Activated naive CD4-positive, alpha-beta T cell treated with anti-CD3 and anti-CD28 coated beads, Interleukin-2, amount 10 ng/mL, durations not matched to agents 7 days and 5 days (primary cell): ENCODE data around the gene GTF2F2.
A peak's percentile ranks its signal among the peaks of the same experiment; 100 is the strongest.

ENCODE experiments used
- CTCF ChIA-PET: fragments of 350-600 bp; sonication (Branson Sonifier 250); formaldehyde crosslinking; loops from one replicate; lab custom pipeline; 2021; ENCODE audit warnings: antibody characterized with exemption; lab: Charles Lee
- DNase-seq: peaks from one replicate; pipeline ENCODE4 v3.0.0-alpha.2; 2020
- H3K27ac Mint-ChIP-seq: one replicate; pipeline ENCODE4 v1.8.0; 2021; ENCODE audit warnings: mild to moderate bottlenecking, moderate library complexity, mixed read lengths
- H3K27me3 Mint-ChIP-seq: one replicate; pipeline ENCODE4 v1.8.0; 2021; ENCODE audit warnings: mild to moderate bottlenecking, mixed read lengths
- H3K36me3 Mint-ChIP-seq: one replicate; pipeline ENCODE4 v1.8.0; 2021; ENCODE audit warnings: mixed read lengths
- H3K4me1 Mint-ChIP-seq: one replicate; pipeline ENCODE4 v1.8.0; 2021; ENCODE audit warnings: mixed read lengths
- H3K4me3 Mint-ChIP-seq: one replicate; pipeline ENCODE4 v1.8.0; 2021; ENCODE audit warnings: mild to moderate bottlenecking, moderate library complexity, mixed read lengths
- H3K9me3 Mint-ChIP-seq: one replicate; pipeline ENCODE4 v1.8.0; 2021; ENCODE audit warnings: mixed read lengths

The GTF2F2 gene

GRCh38 chr13:45119991-45120864 lies at the start of gene GTF2F2:
TSS of gene GTF2F2 (plus strand) at chr13:45120510. CDS start at chr13:45120656, 146 bp downstream.
- Mint-ChIP-seq H3K9me3 (no peaks in the 10 kb centered on the region), H3K36me3 (peaks cover 2% of the 10 kb centered on the region), H3K4me1 (peaks cover 6% of the 10 kb centered on the region), H3K27me3 (no peaks in the 10 kb centered on the region), H3K4me3 (no peak within 1 kb of the TSS), H3K27ac (no peak within 1 kb of the TSS)
- peak; percentile 91 for DNase-seq
- CTCF ChIA-PET = interaction anchor here (1.0 kb wide), 1 partner anchor 187 kb away, joined by 4 read pairs; no protein-coding TSS in a partner anchor

GRCh38 chr13:45073809-45074208 lies 46.5 kb upstream of the GTF2F2 start:
- H3K36me3 Mint-ChIP-seq = no peaks in the 10 kb centered on the region
- H3K4me1 Mint-ChIP-seq = no peaks in the 10 kb centered on the region
- H3K27me3 Mint-ChIP-seq = peaks cover 16% of the 10 kb centered on the region
- no peak overlapping the region for H3K4me3 Mint-ChIP-seq
- no peak overlapping the region for H3K27ac Mint-ChIP-seq
- H3K9me3 Mint-ChIP-seq = no peaks in the 10 kb centered on the region
- CTCF ChIA-PET = no interaction called here
- no peak for DNase-seq

- Mint-ChIP-seq H3K4me3 (no peak overlapping the region), H3K4me1 (no peaks in the 10 kb centered on the region), H3K36me3 (no peaks in the 10 kb centered on the region), H3K27me3 (peaks cover 17% of the 10 kb centered on the region), H3K9me3 (no peaks in the 10 kb centered on the region), H3K27ac (no peak overlapping the region)
- CTCF ChIA-PET = no interaction called here
- no peak for DNase-seq
Observed at GRCh38 chr13:45074721-45075120, 45.6 kb upstream of the GTF2F2 start.

- CTCF ChIA-PET = no interaction called here
- no peak for DNase-seq
- H3K36me3 Mint-ChIP-seq = no peaks in the 10 kb centered on the region
- H3K4me1 Mint-ChIP-seq = no peaks in the 10 kb centered on the region
- H3K27ac Mint-ChIP-seq = no peak overlapping the region
- H3K4me3 Mint-ChIP-seq = no peak overlapping the region
- no peaks in the 10 kb centered on the region for H3K9me3 Mint-ChIP-seq
- peaks cover 22% of the 10 kb centered on the region for H3K27me3 Mint-ChIP-seq
Observed at GRCh38 chr13:45078003-45078402, 42.3 kb upstream of the GTF2F2 start.

GRCh38 chr13:45082964-45083363 lies 37.3 kb upstream of the GTF2F2 start:
- Mint-ChIP-seq H3K27me3 (peaks cover 18% of the 10 kb centered on the region), H3K27ac (no peak overlapping the region), H3K9me3 (no peaks in the 10 kb centered on the region), H3K4me1 (no peaks in the 10 kb centered on the region), H3K4me3 (no peak overlapping the region), H3K36me3 (no peaks in the 10 kb centered on the region)
- DNase-seq = no peak
- CTCF ChIA-PET = no interaction called here

- H3K27ac Mint-ChIP-seq = no peak overlapping the region
- no peak for DNase-seq
- no peaks in the 10 kb centered on the region for H3K4me1 Mint-ChIP-seq
- H3K4me3 Mint-ChIP-seq = no peak overlapping the region
- CTCF ChIA-PET = no interaction called here
- no peaks in the 10 kb centered on the region for H3K9me3 Mint-ChIP-seq
- H3K27me3 Mint-ChIP-seq = peaks cover 9% of the 10 kb centered on the region
- no peaks in the 10 kb centered on the region for H3K36me3 Mint-ChIP-seq
Observed at GRCh38 chr13:45084515-45084914, 35.8 kb upstream of the GTF2F2 start.

- H3K27ac Mint-ChIP-seq = no peak overlapping the region
- no peak for DNase-seq
- H3K4me3 Mint-ChIP-seq = no peak overlapping the region
- CTCF ChIA-PET = no interaction called here
- H3K27me3 Mint-ChIP-seq = peaks cover 9% of the 10 kb centered on the region
- no peaks in the 10 kb centered on the region for H3K9me3 Mint-ChIP-seq
- no peaks in the 10 kb centered on the region for H3K4me1 Mint-ChIP-seq
- no peaks in the 10 kb centered on the region for H3K36me3 Mint-ChIP-seq
Observed at GRCh38 chr13:45086484-45086883, 33.8 kb upstream of the GTF2F2 start.

- Mint-ChIP-seq H3K9me3 (no peaks in the 10 kb centered on the region), H3K27me3 (peaks cover 24% of the 10 kb centered on the region), H3K27ac (no peak overlapping the region), H3K4me1 (no peaks in the 10 kb centered on the region), H3K4me3 (no peak overlapping the region), H3K36me3 (no peaks in the 10 kb centered on the region)
- no peak for DNase-seq
- CTCF ChIA-PET = no interaction called here
Observed at GRCh38 chr13:45092663-45093062, 27.6 kb upstream of the GTF2F2 start.

GRCh38 chr13:45100573-45101262 lies 19.6 kb upstream of the GTF2F2 start:
- Mint-ChIP-seq H3K27me3 (peaks cover 4% of the 10 kb centered on the region), H3K4me1 (no peaks in the 10 kb centered on the region), H3K9me3 (no peaks in the 10 kb centered on the region), H3K27ac (no peak overlapping the region), H3K4me3 (no peak overlapping the region), H3K36me3 (no peaks in the 10 kb centered on the region)
- DNase-seq = no peak
- CTCF ChIA-PET = no interaction called here

- CTCF ChIA-PET = no interaction called here
- H3K9me3 Mint-ChIP-seq = no peaks in the 10 kb centered on the region
Observed at GRCh38 chr13:45101327-45102018, 18.8 kb upstream of the GTF2F2 start.

GRCh38 chr13:45102136-45102507 lies 18.2 kb upstream of the GTF2F2 start:
- Mint-ChIP-seq H3K9me3 (no peaks in the 10 kb centered on the region), H3K4me3 (no peak overlapping the region), H3K4me1 (no peaks in the 10 kb centered on the region), H3K36me3 (no peaks in the 10 kb centered on the region), H3K27me3 (peaks cover 9% of the 10 kb centered on the region), H3K27ac (no peak overlapping the region)
- no peak for DNase-seq
- CTCF ChIA-PET = interaction anchor here (1.2 kb wide), 1 partner anchor 56 kb away, joined by 3 read pairs; no protein-coding TSS in a partner anchor

More at GRCh38 chr13:45101327-45102018, 18.8 kb upstream of the GTF2F2 start:
- no peak overlapping the region for H3K27ac Mint-ChIP-seq
- H3K27me3 Mint-ChIP-seq = peaks cover 8% of the 10 kb centered on the region
- no peaks in the 10 kb centered on the region for H3K36me3 Mint-ChIP-seq
- no peak overlapping the region for H3K4me3 Mint-ChIP-seq
- no peak for DNase-seq
- no peaks in the 10 kb centered on the region for H3K4me1 Mint-ChIP-seq

GRCh38 chr13:45103449-45103848 lies 16.9 kb upstream of the GTF2F2 start:
- no peak for DNase-seq
- Mint-ChIP-seq H3K4me3 (no peak overlapping the region), H3K27ac (no peak overlapping the region), H3K4me1 (no peaks in the 10 kb centered on the region), H3K9me3 (no peaks in the 10 kb centered on the region), H3K36me3 (no peaks in the 10 kb centered on the region), H3K27me3 (peaks cover 17% of the 10 kb centered on the region)
- CTCF ChIA-PET = interaction anchor here (1.2 kb wide), 1 partner anchor 57 kb away, joined by 3 read pairs; no protein-coding TSS in a partner anchor

GRCh38 chr13:45104261-45104660 lies 16.0 kb upstream of the GTF2F2 start:
- no peak for DNase-seq
- no peak overlapping the region for H3K27ac Mint-ChIP-seq
- H3K4me3 Mint-ChIP-seq = no peak overlapping the region
- H3K4me1 Mint-ChIP-seq = no peaks in the 10 kb centered on the region
- no peaks in the 10 kb centered on the region for H3K9me3 Mint-ChIP-seq
- H3K36me3 Mint-ChIP-seq = no peaks in the 10 kb centered on the region
- CTCF ChIA-PET = no interaction called here
- H3K27me3 Mint-ChIP-seq = peaks cover 17% of the 10 kb centered on the region

GRCh38 chr13:45105895-45106294 lies 14.4 kb upstream of the GTF2F2 start:
- H3K9me3 Mint-ChIP-seq = no peaks in the 10 kb centered on the region
- no peaks in the 10 kb centered on the region for H3K36me3 Mint-ChIP-seq
- H3K27me3 Mint-ChIP-seq = peaks cover 17% of the 10 kb centered on the region
- no peak for DNase-seq
- H3K4me3 Mint-ChIP-seq = no peak overlapping the region
- H3K4me1 Mint-ChIP-seq = no peaks in the 10 kb centered on the region
- CTCF ChIA-PET = interaction anchor here (0.6 to 1.2 kb wide), 2 partner anchors 20 to 203 kb away, joined by 3 read pairs; no protein-coding TSS in a partner anchor
- H3K27ac Mint-ChIP-seq = no peak overlapping the region
